Esophagus squamous epithelium (tissue), 5 donors: ENCODE results near the gene CTXN2. TPM values are rescaled to one million over a fixed set of nuclear protein-coding genes. Genes with fewer than 3 reads are reported as not detected.

ENCODE experiments used
- DNase-seq: peaks from one replicate; lab custom pipeline; 2025; lab: John Stamatoyannopoulos, UW
- H3K27ac ChIP-seq, 4 donors: fragments of 200-600 bp; sonication (generic); one replicate each; pipeline ENCODE4 v1.5.1; 2016 to 2019; ENCODE audit warnings: mild to moderate bottlenecking in 1 of 4
- H3K27me3 ChIP-seq, 4 donors: fragments of 200-600 bp; sonication (generic); 1 replicate in 3 of 4; 2 replicates in 1 of 4; pipeline versions ENCODE4 v1.5.1 to v1.6.0; 2017 to 2021; ENCODE audit warnings: antibody characterized with exemption in 1 of 4
- H3K36me3 ChIP-seq, 3 donors: fragments of 200-600 bp; sonication (generic); one replicate each; pipeline ENCODE4 v1.5.1; 2016 to 2019
- H3K4me1 ChIP-seq, 3 donors: fragments of 200-600 bp; sonication (generic); one replicate each; pipeline ENCODE4 v1.5.1; 2017 to 2019
- H3K4me3 ChIP-seq, 4 donors: fragments of 200-600 bp; sonication (generic); 1 replicate in 3 of 4; 2 replicates in 1 of 4; pipeline ENCODE4 v1.5.1; 2016 to 2019; ENCODE audit warnings: mild to moderate bottlenecking in 2 of 4, moderate library complexity in 1 of 4
- H3K9me3 ChIP-seq, 3 donors: fragments of 200-600 bp; sonication (generic); one replicate each; pipeline ENCODE4 v1.5.1; 2016 to 2019
- CTCF ChIP-seq, 6 experiments: fragments of 450-650 bp in 4 of 6; fragments of 200-600 bp in 2 of 6; sonication (generic) in 2 of 6; IDR thresholded peaks; one replicate each; pipeline ENCODE4 v1.5.1; 2016 to 2019; ENCODE audit warnings: antibody characterized with exemption in 6 of 6, mild to moderate bottlenecking in 4 of 6, moderate library complexity in 4 of 6
- POLR2A ChIP-seq, 4 donors: fragments of 450-650 bp; IDR thresholded peaks; one replicate each; pipeline ENCODE4 v1.6.1; 2017; ENCODE audit warnings: antibody characterized with exemption in 4 of 4, mild to moderate bottlenecking in 4 of 4, moderate library complexity in 3 of 4
- WGBS, 2 donors: methylation state at CpG; one replicate each; pipeline ENCODE4 v1.1.5; 2018; 5-methylcytosine and 5-hydroxymethylcytosine counted together
- intact Hi-C: fragments of 100-400 bp; cut with DNase I; formaldehyde crosslinking; loops from one replicate; pipeline ENCODE4 v1.15.0; 2022
- total RNA-seq, 4 donors: library from RNA; depleted of rRNA; stranded (reverse); fragments of >200 nt; gene quantifications; one replicate each; pipeline ENCODE4 v1.1.0, GENCODE V29; 2016
- donor health status: DM: yes; HTN: yes; CAD: no.

CTXN2 gene
- total RNA-seq, 4 donors from 2014 or later, result not detected

DNA sequence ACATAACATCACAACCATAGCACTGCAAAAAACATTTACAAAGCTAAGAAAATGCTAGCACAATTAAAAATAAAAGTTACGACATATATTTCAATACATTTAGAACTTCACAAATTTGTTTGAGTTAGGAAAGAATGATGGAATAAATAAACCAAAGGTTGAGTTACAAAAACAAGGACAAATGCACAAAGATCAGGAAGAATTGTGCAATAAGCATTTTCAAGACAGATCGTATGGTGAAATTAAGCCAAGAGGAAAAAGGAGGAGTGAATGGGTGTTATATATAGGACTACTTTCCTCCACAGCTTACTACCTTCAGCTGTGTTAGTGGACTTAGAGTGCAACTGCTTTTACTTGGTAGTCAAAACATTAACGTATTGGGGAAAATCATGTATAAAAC is 5.9 kb upstream of the CTXN2 start:
- no peaks in the 10 kb centered on the region for H3K9me3 ChIP-seq
- H3K36me3 ChIP-seq, result no peaks in the 10 kb centered on the region
- H3K4me1 ChIP-seq, result no peaks in the 10 kb centered on the region
- H3K27ac ChIP-seq, result no peak overlapping the region
- intact Hi-C loops, result no loop called here
- peaks cover 0 to 11% (median 0%) of the 10 kb centered on the region in 4 donors for H3K27me3 ChIP-seq
- WGBS, 2 donors, result 71 to 79% methylated on average over 3 of the region's 3 CpGs
- no peak overlapping the region for H3K4me3 ChIP-seq
- no peak for DNase-seq
- no peak for TF ChIP-seq CTCF (IDR thresholded peaks at IDR 0.05)

DNA sequence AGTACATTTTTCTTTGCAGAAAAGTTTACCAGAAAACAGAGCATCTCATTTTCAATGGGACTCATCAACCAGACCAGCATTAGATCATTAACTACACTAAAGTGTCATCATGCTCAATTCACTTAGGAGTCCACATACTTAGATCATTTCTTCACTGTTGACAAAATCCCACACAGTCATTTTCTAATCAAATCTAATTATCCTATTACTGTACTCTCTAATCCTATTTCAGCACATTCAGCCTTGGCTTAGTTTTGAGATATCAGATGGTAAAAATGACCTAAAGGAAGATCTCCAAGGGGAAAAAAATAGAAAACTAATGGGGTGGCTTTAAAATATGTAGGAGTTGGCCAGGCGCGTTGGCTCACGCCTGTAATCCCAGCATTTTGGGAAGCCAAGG is 5.2 kb upstream of the CTXN2 start:
- 90 to 93% methylated on average over 3 of the region's 3 CpGs for WGBS, 2 donors
- Histone ChIP-seq H3K36me3 (no peaks in the 10 kb centered on the region), H3K4me3 (no peak overlapping the region), H3K4me1 (no peaks in the 10 kb centered on the region), H3K9me3 (no peaks in the 10 kb centered on the region), H3K27me3 (peaks cover 0 to 13% (median 0%) of the 10 kb centered on the region in 4 donors), H3K27ac (no peak overlapping the region)
- intact Hi-C loops, result no loop called here
- TF ChIP-seq POLR2A (IDR thresholded peaks at IDR 0.05), result no peak
- no peak for TF ChIP-seq CTCF (IDR thresholded peaks at IDR 0.05)
- no peak for DNase-seq

DNA sequence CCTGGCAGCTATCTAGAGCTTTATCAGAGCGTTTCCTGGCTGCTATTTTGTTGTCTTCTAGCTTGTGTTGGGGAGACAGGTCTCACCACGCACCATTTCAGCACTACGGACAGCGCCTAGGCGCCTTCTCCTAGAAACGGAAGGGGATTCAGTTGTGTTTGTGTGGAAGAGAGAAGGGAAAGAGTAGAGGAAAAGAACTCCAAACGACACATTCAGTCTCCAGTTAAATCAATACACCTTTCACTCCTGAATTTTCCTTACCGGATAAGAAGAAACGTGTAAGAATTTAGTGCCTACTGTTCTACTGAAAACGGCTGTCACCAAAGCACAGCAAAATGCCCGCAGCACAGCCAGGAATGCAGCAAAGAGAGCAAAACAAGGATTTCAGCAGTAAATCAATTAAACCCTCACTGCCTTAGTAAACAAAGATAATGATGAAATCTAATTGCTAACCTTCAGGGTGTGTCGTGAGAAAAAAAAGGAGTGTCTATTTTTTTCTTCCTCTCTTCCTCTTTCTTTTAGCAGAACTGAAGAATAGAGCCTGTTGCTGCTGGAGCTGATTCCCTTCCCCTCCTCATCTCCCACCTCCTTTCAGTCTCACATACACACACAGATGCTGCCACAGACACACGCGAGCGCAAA is 412 bp upstream of the CTXN2 start:
- Histone ChIP-seq H3K27ac (no peak overlapping the region), H3K4me3 (no peak overlapping the region), H3K9me3 (no peaks in the 10 kb centered on the region), H3K27me3 (peaks cover 0 to 28% (median 0%) of the 10 kb centered on the region in 4 donors), H3K4me1 (no peaks in the 10 kb centered on the region), H3K36me3 (no peaks in the 10 kb centered on the region)
- DNase-seq, result no peak
- no peak for TF ChIP-seq CTCF (IDR thresholded peaks at IDR 0.05)
- TF ChIP-seq POLR2A (IDR thresholded peaks at IDR 0.05), result no peak
- 10 to 13% methylated on average over 12 to 15 of the region's 15 CpGs for WGBS, 2 donors
- intact Hi-C loops, result no loop called here

DNA sequence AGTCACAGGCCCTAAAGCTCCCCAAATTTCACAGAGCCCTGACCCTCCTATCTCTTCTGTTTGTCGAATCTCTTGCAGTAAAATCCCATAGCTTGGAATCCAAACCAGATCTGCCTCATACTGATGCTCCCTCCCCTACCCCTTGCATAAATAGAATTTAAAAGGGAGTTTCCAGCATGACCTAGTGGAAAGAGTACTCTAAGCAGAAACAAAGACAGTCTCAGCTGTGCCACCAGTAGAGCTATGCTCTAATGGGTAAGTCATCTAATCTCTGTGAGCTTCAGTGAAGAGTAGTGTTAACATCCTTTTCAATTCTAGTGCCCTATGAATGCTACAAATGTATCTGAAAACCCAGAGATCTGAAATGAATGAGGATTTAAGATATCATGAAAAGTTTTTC is 10.6 kb downstream of the CTXN2 start:
- WGBS, 2 donors, result 40 to 71% methylated on average over 1 of the region's 1 CpG
- intact Hi-C loops, result no loop called here
- TF ChIP-seq CTCF (IDR thresholded peaks at IDR 0.05), result no peak
- TF ChIP-seq POLR2A (IDR thresholded peaks at IDR 0.05), result no peak
- no peaks in the 10 kb centered on the region for H3K9me3 ChIP-seq
- no peak overlapping the region for H3K4me3 ChIP-seq
- DNase-seq, result no peak
- H3K36me3 ChIP-seq, result no peaks in the 10 kb centered on the region
- H3K27me3 ChIP-seq, result no peaks in the 10 kb centered on the region
- no peak overlapping the region for H3K27ac ChIP-seq
- no peaks in the 10 kb centered on the region for H3K4me1 ChIP-seq

- 89 to 92% methylated on average over 1 of the region's 1 CpG for WGBS, 2 donors
- no peak for DNase-seq
- intact Hi-C loops, result no loop called here
- Histone ChIP-seq H3K36me3 (no peaks in the 10 kb centered on the region), H3K4me1 (no peaks in the 10 kb centered on the region), H3K27ac (no peak within 1 kb of the TSS), H3K4me3 (no peak within 1 kb of the TSS), H3K27me3 (no peaks in the 10 kb centered on the region), H3K9me3 (no peaks in the 10 kb centered on the region)
- no peak for TF ChIP-seq CTCF (IDR thresholded peaks at IDR 0.05)
- no peak for TF ChIP-seq POLR2A (IDR thresholded peaks at IDR 0.05)
These were observed 14.5 kb downstream of the CTXN2 start, which contains the start of gene SLC12A1 for GRCh38 chr15:48205981-48206380. Gene SLC12A1 (plus strand): TSS chr15:48206302. CDS start chr15:48207720, 1,418 bp downstream.
